HG03175 (cell line): ENCODE measurements around the gene PRPSAP2.

Experiments used
- ATAC-seq: cut with Tn5 transposase; IDR thresholded peaks from one replicate; pipeline ENCODE4 v1.9.1; 2021; ENCODE audit warnings: mild to moderate bottlenecking, moderate library complexity; ENCODE audit not compliant: unreplicated experiment

Gene PRPSAP2

DNA sequence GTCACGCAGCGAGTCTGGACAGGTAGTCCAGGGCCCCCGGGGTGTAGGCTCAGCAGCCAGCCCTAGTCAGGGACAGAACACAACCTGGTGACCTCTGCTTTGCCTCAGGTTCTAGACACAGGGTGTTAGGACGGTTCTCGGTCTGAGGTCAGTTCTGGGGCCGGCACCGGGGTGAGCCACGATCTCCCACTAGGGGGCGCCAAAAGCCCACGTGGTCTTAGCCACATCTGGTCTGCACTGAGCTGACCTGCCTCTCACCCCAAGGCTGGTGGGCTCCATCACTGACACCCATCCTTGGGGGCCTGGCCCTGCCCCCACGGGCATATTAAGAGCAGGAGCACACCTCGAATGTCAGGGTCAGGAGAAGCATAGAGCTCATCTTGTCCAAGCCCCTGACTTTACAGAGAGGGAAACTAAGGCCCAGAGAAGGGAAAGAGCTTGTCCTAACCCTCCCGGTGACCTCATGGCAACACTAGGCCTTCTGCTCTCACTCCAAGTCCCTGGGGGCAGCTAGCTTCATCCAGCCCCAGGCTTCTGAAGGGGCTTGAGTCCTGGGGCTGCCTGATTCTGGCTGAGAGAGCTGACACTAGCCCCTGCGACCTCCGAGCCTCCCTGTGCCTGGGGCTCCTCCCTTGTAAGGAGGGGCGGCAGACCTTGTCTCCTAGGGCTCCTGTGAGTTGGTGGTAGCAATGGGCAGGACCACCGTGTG lies 103.0 kb downstream of the PRPSAP2 start:
- ATAC-seq = peak; percentile 73

DNA sequence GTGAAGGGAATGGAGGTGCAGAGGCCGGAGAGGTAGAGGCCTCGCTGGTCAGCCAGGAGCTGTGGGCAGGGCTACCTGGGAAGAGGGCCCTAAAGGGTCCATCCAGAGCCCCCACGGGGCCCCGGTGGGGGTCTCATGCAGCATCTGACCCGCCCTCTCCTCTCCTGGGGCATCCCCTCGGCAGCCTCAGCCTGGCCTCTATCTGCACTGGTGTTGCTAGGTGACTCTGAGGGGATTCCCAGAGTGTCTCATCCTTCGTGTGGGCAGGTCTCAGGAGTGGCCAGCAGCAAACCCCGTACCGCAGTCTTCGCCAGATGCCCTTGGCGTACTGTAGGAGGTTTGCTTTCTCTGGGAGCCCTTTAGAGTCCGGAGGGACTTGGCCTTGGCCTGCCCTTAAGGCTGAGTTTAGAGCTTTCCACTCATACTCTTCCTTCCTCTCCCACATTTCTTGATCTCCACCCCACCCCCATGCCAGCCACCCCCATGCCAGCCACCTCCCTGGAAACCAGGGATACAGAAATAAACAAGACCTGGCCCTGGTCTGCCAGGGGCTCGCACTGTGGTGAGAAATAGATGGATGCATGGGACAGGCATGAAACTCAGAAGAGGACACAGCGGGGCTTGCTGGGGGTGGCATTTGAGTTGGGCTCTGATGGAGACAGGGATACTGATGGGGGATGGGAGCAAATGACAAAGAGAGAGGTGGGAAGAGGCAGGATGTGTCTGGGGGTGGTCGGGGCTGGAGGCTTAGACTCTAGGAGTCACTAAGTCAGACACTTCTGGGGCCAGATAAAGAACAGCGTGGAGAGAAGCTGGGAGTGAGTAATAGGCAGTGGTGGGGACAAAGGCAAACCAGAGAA lies 103.9 kb downstream of the PRPSAP2 start:
- ATAC-seq = no peak

DNA sequence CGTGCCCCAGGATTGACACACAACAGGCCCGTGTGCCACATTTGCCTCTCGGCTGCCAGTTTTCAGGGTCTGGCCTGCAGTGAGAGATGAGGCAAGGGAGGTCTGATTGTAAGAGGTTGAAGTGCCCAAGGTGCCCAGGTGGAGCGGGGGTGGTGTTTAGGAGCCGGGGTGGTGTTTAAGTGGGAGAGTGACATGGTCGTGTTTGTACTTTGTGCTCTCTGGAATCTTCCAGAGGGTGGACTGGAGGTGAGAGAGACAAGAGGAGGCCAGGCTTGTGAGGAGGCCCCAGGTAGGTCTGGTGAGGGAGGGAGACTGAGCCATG lies 104.5 kb downstream of the PRPSAP2 start:
- no peak for ATAC-seq

DNA sequence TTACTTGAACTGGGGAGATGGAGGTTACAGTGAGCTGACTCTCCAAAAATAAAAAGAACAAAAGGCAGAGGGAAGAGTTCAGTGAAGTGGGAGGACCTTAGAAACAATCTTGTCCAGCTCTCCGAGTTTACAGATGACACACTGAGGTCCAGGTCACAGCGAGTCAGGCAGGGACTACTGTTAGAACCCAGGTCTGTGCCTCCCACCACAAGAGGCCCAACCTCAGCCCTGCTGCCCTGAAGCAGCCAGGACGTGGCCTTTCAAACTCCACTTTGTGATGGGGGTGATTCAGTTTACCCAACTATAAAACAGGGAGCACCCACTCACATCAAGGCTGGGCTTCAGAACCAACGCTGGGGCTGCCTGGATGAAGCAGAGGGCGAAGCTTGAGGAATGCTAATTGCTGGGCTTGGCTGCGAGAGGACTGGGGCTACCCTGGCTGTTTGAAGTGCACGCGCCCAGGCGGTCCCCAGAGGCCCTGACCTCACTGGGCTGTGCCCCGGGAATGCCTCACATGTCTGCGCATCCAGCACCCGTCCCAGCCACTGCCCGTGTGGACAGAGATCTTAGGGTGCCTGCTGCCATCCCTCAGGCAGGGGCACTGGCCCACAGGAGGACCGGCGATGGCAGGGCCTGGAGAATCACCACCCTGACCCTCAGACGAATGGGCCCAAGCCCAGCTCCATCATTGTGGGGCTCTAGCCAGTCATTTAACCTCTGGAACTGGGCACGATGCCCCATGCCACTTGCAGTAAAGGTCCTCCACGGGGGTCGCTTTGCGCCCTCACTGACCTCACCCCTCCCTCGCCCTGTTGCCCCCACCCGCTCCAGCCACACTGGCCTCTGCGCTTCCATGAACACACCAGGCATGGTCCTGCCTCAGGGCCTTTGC lies 105.4 kb downstream of the PRPSAP2 start:
- no peak for ATAC-seq

DNA sequence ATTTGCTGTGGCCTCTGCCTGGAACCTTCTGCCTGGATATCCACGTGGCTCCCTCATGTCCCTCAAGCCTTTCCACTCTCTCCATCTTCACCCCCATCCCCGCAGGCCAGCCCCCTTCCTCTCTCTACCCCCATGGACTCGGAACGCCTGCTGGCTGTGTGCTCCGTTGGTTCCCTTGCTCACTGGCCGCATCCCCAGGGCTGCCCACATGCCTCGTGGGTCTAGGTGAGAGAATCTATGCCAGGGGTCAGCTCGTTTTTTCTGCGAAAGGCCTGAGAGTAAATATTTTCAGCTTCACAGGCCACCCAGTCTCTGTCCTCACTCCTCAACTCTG lies 106.1 kb downstream of the PRPSAP2 start:
- no peak for ATAC-seq

DNA sequence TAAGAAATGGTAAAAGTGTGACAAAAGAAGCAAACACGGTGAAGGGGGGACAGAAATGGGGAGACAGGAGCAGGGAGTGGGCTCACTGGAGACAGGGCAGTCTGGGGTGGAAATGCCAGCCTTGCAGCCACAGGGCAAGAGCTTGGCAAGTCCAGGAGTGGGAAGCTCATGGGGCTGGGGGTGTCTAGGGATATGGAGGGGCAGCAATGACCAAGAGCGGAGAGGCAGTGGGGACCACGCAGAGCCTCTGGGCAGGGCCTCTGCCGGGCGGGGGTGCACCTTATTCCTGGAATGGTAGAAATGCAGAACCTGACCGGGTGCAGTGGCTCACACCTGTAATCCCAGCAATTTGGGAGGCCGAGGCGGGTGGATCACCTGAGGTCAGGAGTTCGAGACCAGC lies 106.6 kb downstream of the PRPSAP2 start:
- no peak for ATAC-seq

DNA sequence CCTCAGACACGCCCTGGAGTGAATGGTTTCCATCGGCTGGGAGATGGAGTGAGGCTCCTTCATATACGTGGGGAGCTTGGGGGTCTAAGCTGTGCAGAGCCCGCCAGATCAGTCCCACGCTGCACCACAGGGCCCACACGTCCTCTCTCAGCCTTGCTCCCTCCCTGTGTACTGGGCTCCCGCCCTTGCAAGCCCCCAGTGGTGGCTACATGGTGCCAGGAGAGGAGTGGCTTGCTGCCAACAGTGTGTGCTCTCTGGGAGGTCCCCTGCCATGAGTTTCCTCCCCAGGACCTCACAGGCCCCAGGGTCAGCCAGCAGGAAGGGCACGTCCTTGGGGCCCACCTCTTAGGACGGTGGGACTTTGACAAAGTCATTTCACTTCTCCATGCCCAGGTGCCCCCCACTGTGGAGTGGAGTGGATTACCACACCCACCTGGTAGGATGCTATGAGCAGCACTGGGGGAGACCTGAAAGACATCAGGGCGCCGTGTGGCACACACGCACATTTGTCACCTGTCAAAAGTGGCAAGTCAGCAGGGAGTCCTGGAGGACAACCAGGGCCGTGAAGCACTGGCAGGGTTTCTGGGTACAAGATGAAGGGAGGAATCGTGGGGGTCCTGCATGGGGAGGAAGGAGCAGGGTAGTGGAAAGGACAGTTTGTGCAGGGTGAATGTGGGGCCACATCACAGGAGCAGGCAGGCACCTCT lies 107.8 kb downstream of the PRPSAP2 start:
- ATAC-seq = no peak

DNA sequence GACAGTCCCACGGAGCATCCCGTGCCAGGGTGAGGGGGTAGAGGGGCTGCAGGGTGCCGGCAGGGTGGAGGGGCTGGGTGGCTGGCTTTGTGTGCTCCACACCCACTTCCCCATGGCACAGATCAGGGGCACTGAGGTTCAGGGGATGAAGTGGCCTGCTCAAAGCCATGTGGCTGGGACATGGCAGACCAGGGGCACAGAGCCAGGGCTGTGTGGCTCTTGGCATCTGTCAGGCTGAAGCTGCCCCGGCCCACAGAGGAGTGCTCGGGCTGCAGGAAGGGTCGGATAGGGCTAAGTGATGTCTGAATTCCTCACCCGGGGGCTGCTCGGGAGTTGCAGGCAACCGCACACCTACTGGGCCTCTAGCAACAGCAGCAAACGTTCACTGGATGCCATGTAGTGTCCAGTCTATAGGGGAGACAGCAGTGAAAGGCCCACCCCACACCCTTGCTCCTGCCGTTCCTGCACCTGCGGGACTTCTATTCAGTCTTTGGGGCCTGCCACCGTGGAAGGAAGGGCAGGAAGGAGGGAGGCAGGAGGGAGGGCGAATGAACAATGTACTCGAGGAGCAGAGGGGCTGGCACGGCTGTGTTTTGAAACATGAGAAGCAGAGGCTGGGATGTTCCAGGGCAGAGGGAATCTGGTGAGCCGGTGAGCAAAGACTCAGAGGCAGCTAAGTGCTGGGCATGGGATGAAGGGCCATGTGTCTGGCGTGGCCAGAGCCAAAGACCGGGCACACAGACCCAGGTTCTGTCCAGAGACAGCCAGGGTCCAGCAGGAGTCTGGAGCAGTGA lies 109.1 kb downstream of the PRPSAP2 start:
- ATAC-seq = no peak

DNA sequence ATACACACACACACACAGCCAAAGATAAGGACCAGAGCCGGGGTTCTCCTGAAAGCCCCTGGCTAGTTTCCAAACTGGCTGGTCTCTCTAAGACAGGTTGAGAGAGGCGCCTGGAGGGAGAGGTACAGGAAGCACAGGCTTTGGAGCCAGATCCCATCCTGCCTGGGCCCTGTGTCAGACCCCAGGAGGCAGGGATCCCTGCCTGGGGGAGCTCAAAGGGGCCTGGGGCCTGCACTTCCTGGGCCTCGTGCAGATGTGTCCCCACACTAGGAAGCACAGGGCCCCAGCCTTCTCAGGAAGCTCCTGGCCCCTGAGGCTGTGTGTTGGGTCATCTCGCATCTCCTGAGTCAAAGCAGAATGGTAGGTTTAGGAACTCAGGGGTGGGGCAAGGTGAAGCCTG lies 110.0 kb downstream of the PRPSAP2 start:
- ATAC-seq = no peak

DNA sequence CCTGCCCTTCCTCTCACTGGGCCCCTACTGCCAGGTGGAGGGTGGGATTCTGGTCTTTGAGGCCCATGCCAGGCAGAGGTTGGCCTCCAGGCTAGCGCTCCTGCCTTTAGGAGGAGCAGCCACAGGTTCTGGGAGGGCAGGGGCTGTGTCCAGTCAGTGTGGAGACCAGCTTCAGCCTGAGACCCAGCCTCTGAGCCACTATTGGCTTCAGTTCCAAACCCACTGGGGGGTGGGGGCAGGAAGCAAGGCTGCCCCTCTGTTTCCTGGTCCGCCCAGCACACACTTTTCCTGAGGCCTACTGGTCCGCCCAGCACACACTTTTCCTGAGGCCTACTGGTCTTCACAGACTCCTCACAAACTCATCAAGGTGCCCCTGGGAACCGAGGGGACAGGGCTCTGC lies 110.4 kb downstream of the PRPSAP2 start:
- no peak for ATAC-seq

DNA sequence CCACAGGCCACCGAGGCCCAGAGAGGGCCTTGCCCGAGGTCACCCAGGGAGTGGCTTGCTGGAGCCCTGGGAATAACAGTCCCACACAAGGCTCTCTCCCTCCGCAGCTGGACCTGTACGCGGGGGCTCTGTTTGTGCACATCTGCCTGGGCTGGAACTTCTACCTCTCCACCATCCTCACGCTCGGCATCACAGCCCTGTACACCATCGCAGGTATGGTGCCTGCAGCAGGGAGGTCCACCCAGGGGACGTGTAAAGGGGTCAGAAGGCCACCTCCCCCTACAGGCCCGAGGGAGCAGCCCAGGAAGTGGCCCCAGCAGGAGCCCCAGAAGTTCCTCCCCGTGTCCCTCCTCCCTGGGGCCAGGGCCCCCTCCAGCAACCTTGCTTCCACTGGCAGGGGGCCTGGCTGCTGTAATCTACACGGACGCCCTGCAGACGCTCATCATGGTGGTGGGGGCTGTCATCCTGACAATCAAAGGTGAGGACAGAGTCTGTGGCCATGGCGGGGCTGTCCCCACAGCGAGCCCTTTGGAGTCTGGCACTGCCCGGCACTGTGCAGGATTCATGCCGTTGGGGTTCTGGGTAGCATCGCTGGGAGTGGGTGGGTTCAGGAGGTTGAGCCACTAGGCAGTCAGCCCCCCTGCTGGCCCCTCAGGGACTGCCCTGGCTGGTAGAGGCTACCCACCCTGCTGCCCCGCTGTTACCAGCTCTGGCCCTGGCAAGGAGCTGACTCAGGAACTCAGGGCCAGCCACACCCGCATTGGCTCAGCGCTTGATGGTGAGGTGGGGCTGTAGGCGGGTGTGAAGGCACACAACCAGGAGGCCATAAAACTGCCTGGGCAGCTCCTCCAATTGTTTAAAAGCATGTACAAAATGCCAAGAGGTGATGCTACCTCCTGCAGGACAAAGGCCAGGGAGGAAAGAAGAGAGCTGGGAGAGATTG lies 111.3 kb downstream of the PRPSAP2 start:
- no peak for ATAC-seq

DNA sequence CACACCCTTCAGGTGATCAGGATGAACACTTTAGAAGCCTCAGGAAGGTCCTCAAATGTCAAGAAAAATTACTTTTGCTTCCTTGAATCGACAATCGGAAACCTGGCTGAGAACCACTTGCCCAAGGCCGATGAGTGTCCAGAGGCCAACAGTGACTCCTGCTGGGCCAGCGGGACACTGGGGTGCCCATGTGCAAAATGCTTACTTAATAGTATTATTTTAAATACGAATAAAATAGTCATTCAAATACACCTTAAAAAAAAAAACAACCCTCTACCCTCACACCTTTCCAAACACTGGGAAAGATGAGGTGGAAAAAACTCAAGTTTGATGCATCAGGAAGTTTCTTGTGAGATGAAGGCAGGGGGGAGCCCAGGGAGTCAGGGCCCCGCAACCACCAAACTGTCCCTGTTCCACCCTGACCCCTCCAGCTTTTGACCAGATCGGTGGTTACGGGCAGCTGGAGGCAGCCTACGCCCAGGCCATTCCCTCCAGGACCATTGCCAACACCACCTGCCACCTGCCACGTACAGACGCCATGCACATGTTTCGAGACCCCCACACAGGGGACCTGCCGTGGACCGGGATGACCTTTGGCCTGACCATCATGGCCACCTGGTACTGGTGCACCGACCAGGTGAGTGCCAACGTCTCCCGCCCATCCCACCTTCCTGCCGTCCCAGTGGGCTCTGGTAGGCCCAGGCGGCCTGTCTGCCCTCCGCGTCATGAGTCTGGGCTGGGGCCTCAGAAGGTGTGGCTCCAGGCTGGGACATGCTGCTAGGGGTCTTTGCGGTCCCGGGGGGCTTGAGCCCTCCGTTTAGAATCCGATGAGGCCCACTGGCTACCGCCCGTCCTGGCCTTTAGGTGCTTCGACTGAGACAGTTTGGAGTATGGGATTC lies 112.9 kb downstream of the PRPSAP2 start:
- no peak for ATAC-seq

DNA sequence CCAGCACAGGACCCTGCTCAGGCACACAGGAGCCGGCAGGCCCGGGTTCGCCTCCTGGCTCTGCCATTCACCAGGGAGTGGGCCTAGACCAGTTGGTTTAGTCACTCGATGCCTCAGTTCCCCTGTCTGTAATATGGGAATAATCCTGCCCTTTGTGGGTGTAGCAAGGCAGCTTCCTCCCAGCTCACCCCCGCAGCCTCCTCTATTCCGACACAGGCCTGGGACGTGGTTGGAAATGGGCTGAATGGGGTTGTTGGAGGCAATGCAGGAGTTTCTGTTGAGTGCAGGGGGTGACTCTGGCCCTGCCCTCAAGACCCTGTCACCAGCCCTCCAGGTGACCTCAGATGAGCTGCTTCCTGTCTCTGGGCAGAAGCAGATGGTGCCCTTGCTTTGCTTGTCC lies 113.9 kb downstream of the PRPSAP2 start:
- ATAC-seq = no peak

DNA sequence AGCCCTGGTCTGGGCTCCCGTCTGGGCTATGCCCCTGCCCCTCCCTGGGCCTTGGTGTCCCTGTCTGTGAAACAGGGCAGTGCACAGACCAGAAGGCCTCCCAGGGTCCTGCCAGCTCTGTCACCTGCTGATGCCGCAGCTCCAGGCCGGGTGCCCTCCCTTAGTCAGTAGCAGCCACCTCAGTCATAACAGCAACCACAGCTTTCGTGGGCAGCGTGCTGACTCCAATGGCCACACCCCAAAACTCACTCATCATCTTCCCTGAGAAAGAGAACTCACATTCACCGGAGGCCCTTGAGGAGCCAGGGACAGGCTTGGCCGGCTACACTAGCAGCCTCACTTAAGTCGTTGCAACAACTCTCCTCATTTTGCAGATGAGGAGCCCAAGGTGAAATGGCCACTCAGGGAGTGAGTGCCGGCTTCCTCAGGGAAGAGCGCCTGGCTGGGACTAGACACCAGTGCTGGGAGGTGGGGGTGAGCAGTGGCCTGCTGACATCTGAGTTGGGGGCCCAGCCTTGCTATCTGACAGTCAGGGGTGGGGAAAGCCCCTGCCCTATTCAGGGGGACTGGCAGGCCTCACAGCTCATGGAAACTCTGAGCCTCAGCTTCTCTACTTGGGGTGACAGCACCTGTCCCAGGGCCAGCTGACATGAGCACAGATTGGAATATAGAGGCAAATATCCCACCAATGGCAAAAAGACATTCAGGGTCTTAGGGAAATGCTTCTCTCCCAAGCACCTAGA lies 116.6 kb downstream of the PRPSAP2 start:
- ATAC-seq = no peak

DNA sequence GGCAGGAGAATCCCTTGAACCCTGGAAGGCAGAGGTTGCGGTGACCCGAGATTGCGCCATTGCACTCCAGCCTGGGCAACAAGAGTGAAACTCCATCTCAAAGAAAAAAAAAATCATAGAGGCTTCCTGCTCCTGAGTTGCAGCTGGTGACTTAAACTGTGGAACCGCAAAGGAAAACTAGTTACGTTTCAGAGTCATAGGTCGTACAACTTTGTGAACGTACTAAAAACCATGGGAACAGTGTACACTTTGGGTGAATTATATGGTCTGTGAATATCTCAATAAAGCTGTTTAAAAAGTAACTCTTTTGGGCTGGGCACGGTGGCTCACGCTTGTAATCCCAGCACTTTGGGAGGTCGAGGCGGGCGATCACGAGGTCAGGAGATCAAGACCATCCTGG lies 117.7 kb downstream of the PRPSAP2 start:
- ATAC-seq = no peak

DNA sequence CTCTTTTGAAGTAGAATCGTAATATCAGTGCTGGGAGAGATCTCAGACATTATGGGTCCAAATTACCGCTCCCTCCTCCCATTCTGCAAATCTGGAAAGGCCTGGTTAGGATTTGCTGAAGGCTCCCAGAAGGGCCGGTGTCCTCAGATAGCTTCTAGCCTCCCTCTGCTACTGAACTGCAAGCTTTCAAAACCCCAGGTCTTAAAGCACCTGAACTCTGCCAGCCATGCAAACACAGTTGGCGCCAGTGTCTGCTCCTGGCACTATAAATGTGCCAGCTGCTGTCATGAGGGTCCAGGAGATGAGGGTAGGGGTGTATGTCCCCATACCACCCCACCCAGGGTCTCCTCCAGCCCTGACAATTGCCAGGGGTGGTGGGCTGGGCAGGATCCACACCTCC lies 118.3 kb downstream of the PRPSAP2 start:
- ATAC-seq = no peak

DNA sequence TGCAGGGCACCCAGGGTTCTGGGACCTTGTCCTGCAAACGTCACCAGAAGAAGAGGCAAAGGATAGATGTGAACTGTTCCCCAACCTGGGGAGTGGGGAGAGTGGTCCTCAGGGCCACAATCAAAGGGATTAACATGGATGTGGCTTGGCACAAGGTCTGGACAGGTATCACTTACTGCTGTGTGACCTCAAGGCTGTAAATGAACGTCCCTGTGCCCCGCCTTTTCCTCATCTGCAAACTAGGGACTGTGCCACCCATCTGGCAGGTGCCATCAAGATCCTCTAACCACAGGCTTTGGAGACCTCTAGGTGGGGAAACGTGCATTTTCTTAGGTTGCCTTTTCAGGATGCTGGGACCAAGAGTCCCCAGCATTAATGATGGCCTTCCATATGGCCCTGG lies 119.1 kb downstream of the PRPSAP2 start:
- no peak for ATAC-seq
